GM12892 (cell line): ENCODE measurements around the gene CRIM1.

Source experiments
- POLR2A ChIP-seq: IDR thresholded peaks from 2 replicates; pipeline ENCODE4 v1.6.1; 2011; ENCODE audit warnings: low read depth, low read length, control low read depth
- POLR2AphosphoS5 ChIP-seq: IDR thresholded peaks from 2 replicates; pipeline ENCODE4 v1.6.1; 2011; ENCODE audit warnings: low read depth, low read length, control low read depth

GRCh38 chr2:36371928-36372391, 16.4 kb downstream of the CRIM1 start:
- TF ChIP-seq POLR2A = no peak
- TF ChIP-seq POLR2AphosphoS5 = no peak
